Thyroid gland (tissue), 4 donors: ENCODE data around the gene IFITM1. TPM values are rescaled to one million over a fixed set of nuclear protein-coding genes. Genes with fewer than 3 reads are reported as not detected.

Experiments
- DNase-seq, 2 donors: peaks; one replicate each; pipeline ENCODE4 v3.0.0-alpha.2; 2019
- H3K27ac ChIP-seq, 3 donors: fragments of 200-600 bp; sonication (generic); 1 replicate in 2 of 3; 2 replicates in 1 of 3; pipeline ENCODE4 v1.5.1; 2016 to 2019; ENCODE audit warnings: mild to moderate bottlenecking in 1 of 3, moderate library complexity in 1 of 3
- H3K27me3 ChIP-seq: fragments of 200-600 bp; sonication (generic); one replicate; pipeline ENCODE4 v1.5.1; 2019
- H3K36me3 ChIP-seq, 2 donors: fragments of 200-600 bp; sonication (generic); one replicate each; pipeline ENCODE4 v1.5.1; 2016 to 2019
- H3K4me1 ChIP-seq, 2 donors: fragments of 200-600 bp; sonication (generic); one replicate each; pipeline ENCODE4 v1.5.1; 2017 to 2019
- H3K4me3 ChIP-seq, 3 donors: fragments of 200-600 bp; sonication (generic); replicated peaks in 1 of 3; 1 replicate in 2 of 3; 2 replicates in 1 of 3; pipeline ENCODE4 v1.5.1; 2016; ENCODE audit warnings: mild to moderate bottlenecking in 1 of 3
- H3K9me3 ChIP-seq: fragments of 200-600 bp; sonication (generic); one replicate; pipeline ENCODE4 v1.5.1; 2017
- CTCF ChIP-seq, 6 experiments: fragments of 200-600 bp in 3 of 6; fragments of 450-650 bp in 3 of 6; sonication (generic) in 3 of 6; IDR thresholded peaks; one replicate each; pipeline ENCODE4 v1.5.1; 2016 to 2019; ENCODE audit warnings: antibody characterized with exemption in 6 of 6, mild to moderate bottlenecking in 2 of 6, inconsistent platforms in 1 of 6, moderate library complexity in 1 of 6
- POLR2A ChIP-seq, 2 donors: fragments of 450-650 bp; IDR thresholded peaks; one replicate each; pipeline ENCODE4 v1.6.1; 2017; ENCODE audit warnings: antibody characterized with exemption in 2 of 2, mild to moderate bottlenecking in 2 of 2, moderate library complexity in 1 of 2
- WGBS, 2 donors: methylation state at CpG; one replicate each; pipeline ENCODE4 v1.1.5; 2017; 5-methylcytosine and 5-hydroxymethylcytosine counted together
- intact Hi-C: fragments of 100-400 bp; cut with DNase I; formaldehyde crosslinking; loops from one replicate; pipeline ENCODE4 v1.15.1; 2023
- total RNA-seq, 4 donors: library from RNA; depleted of rRNA; stranded (reverse); fragments of >200 nt; gene quantifications; one replicate each; pipeline ENCODE4 v1.2.3, GENCODE V29; 2016

Gene IFITM1
- total RNA-seq, 4 donors from 2014 or later = 94.3 to 163 (median 103) TPM

GRCh38 chr11:279966-280705, 33.7 kb upstream of the IFITM1 start:
- H3K27me3 ChIP-seq = peaks cover 28% of the 10 kb centered on the region
- H3K9me3 ChIP-seq = no peaks in the 10 kb centered on the region
- H3K27ac ChIP-seq = no peak overlapping the region
- 0 to 6% methylated on average over 4 to 30 of the region's 85 CpGs for WGBS, 2 donors
- H3K4me1 ChIP-seq = peaks cover 5 to 25% of the 10 kb centered on the region in 2 donors
- H3K4me3 ChIP-seq = no peak overlapping the region
- intact Hi-C loops = loop anchor here (10.0 kb wide), 1 partner anchor 75 kb away; the partner anchor contains the start of genes BET1L and RIC8A
- DNase-seq = peak; percentile 34
- TF ChIP-seq POLR2A (IDR thresholded peaks at IDR 0.05) (no peak), CTCF (IDR thresholded peaks at IDR 0.05) (no peak)
- H3K36me3 ChIP-seq = no peaks in the 10 kb centered on the region

- H3K27me3 ChIP-seq = peaks cover 28% of the 10 kb centered on the region
- no peak overlapping the region for H3K4me3 ChIP-seq
- H3K4me1 ChIP-seq = peaks cover 5 to 25% of the 10 kb centered on the region in 2 donors
- intact Hi-C loops = loop anchor here (10.0 kb wide), 1 partner anchor 76 kb away; the partner anchor contains the start of genes BET1L and RIC8A
- no peaks in the 10 kb centered on the region for H3K9me3 ChIP-seq
- H3K27ac ChIP-seq = no peak overlapping the region
- no peaks in the 10 kb centered on the region for H3K36me3 ChIP-seq
- WGBS, 2 donors = 4 to 5% methylated on average over 24 to 41 of the region's 79 CpGs
- peak in 1 of 2 donors; percentile 1 for DNase-seq
- TF ChIP-seq CTCF (IDR thresholded peaks at IDR 0.05) (no peak), POLR2A (IDR thresholded peaks at IDR 0.05) (no peak)
These were observed 32.9 kb upstream of the IFITM1 start for GRCh38 chr11:280706-281485.

GRCh38 chr11:281486-282161, 32.2 kb upstream of the IFITM1 start:
- WGBS, 2 donors = 36 to 40% methylated on average over 8 to 22 of the region's 26 CpGs
- no peak for DNase-seq
- no peaks in the 10 kb centered on the region for H3K36me3 ChIP-seq
- peaks cover 5 to 25% of the 10 kb centered on the region in 2 donors for H3K4me1 ChIP-seq
- no peak overlapping the region for H3K4me3 ChIP-seq
- H3K27me3 ChIP-seq = peaks cover 28% of the 10 kb centered on the region
- intact Hi-C loops = loop anchor here (10.0 kb wide), 1 partner anchor 77 kb away; the partner anchor contains the start of genes BET1L and RIC8A
- no peaks in the 10 kb centered on the region for H3K9me3 ChIP-seq
- TF ChIP-seq CTCF (IDR thresholded peaks at IDR 0.05) (no peak), POLR2A (IDR thresholded peaks at IDR 0.05) (no peak)
- no peak overlapping the region for H3K27ac ChIP-seq

GRCh38 chr11:282171-282570, 31.7 kb upstream of the IFITM1 start:
- TF ChIP-seq CTCF (IDR thresholded peaks at IDR 0.05) (no peak), POLR2A (IDR thresholded peaks at IDR 0.05) (no peak)
- no peak overlapping the region for H3K27ac ChIP-seq
- WGBS, 2 donors = 64 to 69% methylated on average over 4 of the region's 4 CpGs
- H3K4me1 ChIP-seq = peaks cover 5 to 26% of the 10 kb centered on the region in 2 donors
- DNase-seq = no peak
- H3K27me3 ChIP-seq = peaks cover 28% of the 10 kb centered on the region
- intact Hi-C loops = loop anchor here (10.0 kb wide), 1 partner anchor 77 kb away; the partner anchor contains the start of genes BET1L and RIC8A
- no peaks in the 10 kb centered on the region for H3K36me3 ChIP-seq
- H3K4me3 ChIP-seq = no peak overlapping the region
- H3K9me3 ChIP-seq = no peaks in the 10 kb centered on the region
